Measurements from ENCODE around the gene ANKRD29.

ANKRD29 gene

DNA sequence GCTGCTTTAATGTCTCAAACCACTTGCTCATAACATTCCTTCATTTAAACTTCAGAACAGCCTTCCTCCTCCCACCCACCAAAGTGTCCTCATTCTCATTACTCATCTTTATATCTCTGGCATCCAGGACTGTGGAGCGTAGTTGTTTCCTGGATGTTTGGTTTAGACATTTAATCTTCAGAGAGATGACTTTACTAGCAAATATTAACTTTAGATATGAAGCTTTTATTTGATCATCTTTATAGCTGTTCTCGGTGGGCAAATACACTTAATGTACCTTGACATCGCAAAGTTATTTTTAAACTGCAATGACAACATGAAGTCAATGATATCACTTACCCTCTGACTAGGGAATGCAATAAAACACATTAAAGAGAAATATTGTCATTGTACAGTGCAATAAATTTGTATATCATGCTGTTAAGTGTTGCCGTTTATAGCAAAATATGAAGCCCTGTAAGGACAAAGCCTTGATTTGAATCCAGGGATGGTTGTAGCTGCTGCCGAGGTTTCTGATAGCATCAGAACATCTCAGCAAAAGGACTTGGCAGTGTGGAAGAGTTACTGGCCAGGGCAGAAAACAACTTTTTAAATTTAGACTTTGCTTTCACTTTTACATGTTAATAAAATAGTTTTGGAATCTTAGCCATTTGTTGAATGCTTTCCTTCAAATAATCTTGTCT is 21.9 kb upstream of the ANKRD29 start:
- no peak for DNase-seq (ENCODE audit: low read depth in 3 of 3)

DNA sequence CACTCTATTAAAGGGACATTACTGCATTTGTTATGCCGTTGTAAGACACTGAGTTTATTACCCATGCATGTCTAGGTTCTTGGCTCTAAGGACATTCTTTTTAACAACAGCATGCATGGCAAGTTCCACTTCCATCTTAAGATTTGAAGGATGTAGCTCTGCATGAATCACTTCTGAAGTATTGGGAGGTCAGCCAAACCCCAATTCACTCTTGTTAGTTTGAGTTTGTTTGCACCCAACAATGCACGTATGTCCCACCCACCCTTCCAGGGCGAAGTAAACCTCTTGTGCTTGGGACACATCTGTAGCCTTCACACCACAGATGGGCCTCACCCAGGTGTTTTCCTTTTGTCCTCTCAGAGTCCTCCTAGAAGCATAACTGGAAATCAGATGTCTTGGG is 21.0 kb upstream of the ANKRD29 start:
- no peak for DNase-seq (ENCODE audit: low read depth in 3 of 3)

- no peak for DNase-seq (ENCODE audit: low read depth in 3 of 3)
Observed at GRCh38 chr18:23683155-23683554, 20.4 kb upstream of the ANKRD29 start.

DNA sequence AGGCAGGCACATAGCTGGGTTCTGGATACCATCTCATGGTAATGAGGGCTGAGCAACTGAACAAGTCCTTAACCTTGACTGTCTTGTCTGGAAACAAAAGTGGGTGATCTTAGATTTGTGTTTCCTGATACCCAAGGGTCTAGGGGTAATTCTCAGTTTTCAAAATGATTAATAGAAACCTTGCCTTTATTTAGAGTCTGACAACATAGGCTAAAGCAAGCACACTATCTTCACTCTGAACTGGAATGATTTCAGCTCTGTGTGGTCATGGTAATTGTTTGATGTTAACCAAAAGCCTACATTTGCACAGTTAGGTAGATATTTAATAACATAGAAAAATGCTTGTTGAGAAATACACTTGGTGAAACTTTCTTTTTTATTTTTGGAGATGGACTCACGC is 19.8 kb upstream of the ANKRD29 start:
- no peak for DNase-seq (ENCODE audit: low read depth in 3 of 3)

- DNase-seq (ENCODE audit: low read depth in 3 of 3), result no peak
Observed at GRCh38 chr18:23682045-23682444, 19.3 kb upstream of the ANKRD29 start.

GRCh38 chr18:23675896-23676295 is 13.2 kb upstream of the ANKRD29 start:
- DNase-seq (ENCODE audit: low read depth in 3 of 3), result no peak

- no peak for DNase-seq (ENCODE audit: low read depth in 3 of 3)
Observed at GRCh38 chr18:23675236-23675635, 12.5 kb upstream of the ANKRD29 start.

- DNase-seq (ENCODE audit: low read depth in 3 of 3), result no peak
Observed at GRCh38 chr18:23673725-23674124, 11.0 kb upstream of the ANKRD29 start.

- no peak for DNase-seq (ENCODE audit: low read depth in 3 of 3)
Observed at GRCh38 chr18:23671564-23671963, 8.9 kb upstream of the ANKRD29 start.

DNA sequence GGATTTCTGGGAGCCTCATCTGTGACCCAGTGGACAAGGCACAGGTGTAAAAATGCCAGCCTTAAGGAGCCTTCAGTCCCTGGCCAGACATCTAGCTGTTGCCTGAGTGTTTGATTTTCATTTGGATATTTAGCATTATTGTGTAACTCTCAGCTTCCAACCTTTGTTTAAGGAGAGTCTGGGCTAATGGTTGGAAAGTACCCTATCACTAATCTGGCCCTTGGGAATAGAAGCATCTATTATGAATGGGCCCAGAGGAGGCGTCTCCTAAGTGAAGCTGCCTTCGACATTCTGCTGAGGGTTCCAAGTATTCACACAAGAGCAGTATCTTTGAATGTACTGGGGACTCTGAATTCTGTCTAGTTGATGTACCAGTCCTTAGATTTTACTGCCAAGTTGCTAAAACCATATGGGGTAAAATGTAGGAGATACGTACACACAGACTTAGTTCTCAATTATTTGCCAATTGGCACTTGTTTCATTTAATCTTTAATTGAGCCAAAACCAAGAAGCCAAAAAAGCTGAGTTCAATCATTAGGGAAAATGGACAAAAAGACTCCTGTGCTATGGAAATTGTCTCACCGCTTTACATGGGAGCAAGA is 7.2 kb upstream of the ANKRD29 start:
- no peak for DNase-seq (ENCODE audit: low read depth in 3 of 3)

DNA sequence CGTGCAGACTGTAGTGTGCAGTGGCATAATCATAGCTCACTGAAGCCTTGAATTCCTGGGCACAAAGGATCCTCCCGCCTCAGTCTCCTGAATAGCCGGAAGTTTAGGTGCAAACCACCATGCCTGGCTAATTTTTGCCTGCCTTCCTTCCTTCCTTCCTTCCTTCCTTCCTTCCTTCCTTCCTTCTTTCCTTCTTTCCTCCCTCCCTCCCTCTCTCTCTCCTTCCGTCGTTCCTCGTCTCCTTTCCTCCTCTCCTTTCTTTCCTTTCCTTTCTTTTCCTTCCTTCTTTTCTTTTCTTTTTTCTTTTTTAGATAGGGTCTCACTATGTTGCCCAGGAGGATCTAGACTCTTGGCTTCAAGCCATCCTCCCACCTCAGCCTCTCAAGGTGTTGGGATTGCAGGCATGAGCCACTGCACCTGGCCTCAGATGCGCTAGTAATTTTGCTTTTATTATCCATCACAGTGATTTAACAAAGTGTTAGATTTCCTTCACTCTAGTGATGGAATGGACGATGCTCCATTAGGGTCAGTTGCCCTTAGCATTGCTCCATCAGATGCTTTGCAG is 6.6 kb upstream of the ANKRD29 start:
- no peak for DNase-seq (ENCODE audit: low read depth in 3 of 3)

- no peak for DNase-seq (ENCODE audit: low read depth in 3 of 3)
Observed at GRCh38 chr18:23668731-23669130, 6.0 kb upstream of the ANKRD29 start.

DNA sequence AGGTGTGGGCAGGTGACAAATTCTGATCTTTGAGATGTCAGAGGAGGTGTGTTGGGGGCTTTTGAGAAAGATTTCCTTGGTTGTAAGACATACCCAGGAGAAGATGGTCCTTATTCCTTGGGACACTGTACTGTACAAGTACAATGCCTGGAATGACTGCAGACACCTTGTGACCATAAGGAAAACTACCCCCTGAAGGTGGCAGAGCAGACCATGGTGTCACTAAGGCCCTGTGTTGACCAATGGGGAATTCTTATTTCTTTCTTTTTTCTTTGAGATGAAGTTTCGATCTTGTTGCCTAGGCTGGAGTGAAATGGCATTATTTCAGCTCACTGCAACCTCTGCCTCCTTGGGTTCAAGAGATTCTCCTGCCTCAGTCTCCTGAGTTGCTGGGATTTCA is 4.4 kb upstream of the ANKRD29 start:
- DNase-seq (ENCODE audit: low read depth in 3 of 3), result no peak

DNA sequence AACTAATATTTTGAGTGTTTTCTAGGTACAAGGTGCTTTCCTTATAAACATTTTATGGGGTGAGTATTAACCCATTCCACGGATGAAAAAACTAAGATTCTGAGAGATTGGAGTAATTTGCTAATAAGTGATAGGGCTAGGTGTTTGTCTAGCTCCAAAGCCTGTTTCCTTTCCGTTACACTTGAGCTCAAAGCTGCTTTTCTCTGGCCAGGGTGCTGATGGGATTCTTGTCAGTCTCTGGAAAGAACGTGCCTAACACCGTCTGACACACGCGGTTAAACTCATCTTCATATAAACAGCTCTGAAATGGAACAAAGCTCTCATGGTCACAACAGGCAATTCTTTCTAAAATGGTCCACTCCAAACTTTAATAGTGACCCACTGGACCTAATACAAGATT is 2.0 kb upstream of the ANKRD29 start:
- DNase-seq (ENCODE audit: low read depth in 3 of 3), result no peak

GRCh38 chr18:23661735-23662308 is 889 bp downstream of the ANKRD29 start:
- no peak for DNase-seq (ENCODE audit: low read depth in 3 of 3)

DNA sequence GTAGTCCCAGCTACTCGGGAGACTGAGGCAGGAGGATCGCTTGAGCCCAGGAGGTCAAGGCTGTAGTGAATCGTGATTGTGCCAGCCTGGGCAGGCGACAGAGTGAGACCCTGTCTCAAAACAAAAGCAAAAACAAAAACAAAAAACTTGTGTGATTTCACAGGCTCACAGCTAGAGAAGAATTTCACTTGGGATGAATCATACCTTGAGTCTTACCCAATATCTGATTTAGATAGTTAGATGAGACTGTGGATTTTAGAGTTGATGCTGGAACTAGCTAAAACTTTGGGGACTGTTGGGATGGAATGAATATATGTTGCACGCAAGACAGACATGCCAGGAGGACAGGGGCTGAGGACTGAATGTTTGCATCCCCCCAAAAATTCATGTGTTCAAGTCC is 4.4 kb downstream of the ANKRD29 start:
- no peak for DNase-seq (ENCODE audit: low read depth in 3 of 3)

GRCh38 chr18:23652232-23652631 is 10.5 kb downstream of the ANKRD29 start:
- no peak for DNase-seq (ENCODE audit: low read depth in 3 of 3)

DNA sequence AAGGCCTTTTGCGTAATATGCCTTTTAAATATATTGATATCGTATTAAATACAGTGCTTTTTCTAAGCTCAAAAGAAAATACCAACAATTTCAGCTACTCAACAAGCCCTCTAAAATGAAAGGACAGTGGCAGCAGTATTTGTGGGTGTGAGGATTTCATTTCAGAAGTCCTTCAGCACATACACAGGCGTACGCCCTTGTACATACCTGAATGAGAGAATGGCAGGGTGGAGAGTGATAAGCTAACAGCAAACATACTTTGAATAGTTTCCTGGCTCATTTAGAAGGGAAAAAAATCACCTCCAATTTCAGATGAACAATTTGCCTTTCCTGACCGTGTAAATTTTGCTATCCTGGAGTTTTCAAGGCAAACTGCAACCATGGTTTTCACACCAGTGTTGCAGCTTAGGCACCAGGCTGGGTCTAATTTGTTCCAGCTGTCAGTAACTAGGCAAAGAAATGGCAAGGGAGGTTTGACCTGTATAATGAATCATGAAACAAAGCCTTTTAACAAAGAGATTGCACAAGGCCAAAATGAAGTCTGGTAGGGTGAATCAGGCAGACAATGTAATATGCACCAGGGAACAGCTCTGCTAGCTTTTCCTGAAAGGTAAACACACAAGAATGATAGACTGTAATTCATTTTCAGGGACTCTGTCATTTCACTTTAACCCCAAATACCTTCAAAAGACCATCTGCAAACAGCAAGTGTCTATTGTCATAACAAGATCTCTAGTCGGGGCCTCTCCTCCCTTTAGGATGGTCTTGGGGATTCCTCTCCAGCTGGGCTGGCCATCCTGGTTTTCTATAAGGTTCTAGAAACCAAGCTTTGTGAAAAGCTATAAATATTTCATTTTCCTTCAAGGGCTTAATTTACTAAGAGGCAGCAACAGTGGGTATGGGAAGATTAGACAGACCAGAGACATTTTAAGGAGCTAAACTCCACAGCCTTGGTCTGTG is 11.5 kb downstream of the ANKRD29 start:
- no peak for DNase-seq (ENCODE audit: low read depth in 3 of 3)

DNA sequence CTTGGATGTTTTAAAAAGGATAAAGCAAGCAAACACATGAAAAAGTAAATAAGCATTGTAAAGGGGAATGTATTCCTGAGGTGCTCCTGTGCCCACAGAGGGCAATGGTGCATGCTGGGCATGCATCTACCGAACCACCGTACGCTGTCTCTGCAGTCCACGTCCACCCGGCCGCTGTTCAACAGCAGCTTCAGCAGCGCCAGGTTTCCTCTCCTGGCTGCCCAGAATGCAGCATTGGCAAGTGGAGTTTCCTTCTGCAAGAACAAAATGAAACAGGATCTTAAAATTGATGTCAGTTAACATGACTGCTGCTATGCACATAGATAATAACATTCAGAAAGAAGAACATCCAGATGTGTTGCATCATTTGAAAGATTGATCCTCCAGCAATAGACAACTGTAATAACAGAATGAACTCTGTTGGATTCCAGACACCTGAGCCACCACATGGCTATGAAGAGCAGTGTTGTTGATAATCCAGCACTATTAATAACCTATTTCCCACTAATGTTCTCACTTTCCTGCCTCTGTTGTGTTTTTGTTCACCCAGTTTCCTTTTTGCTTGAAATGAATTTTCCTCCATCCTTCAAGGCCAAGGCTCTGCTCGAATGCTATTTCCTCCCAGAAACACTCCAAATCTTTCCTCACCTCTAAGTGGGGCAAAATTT is 13.6 kb downstream of the ANKRD29 start:
- DNase-seq (ENCODE audit: low read depth in 3 of 3), result no peak

DNA sequence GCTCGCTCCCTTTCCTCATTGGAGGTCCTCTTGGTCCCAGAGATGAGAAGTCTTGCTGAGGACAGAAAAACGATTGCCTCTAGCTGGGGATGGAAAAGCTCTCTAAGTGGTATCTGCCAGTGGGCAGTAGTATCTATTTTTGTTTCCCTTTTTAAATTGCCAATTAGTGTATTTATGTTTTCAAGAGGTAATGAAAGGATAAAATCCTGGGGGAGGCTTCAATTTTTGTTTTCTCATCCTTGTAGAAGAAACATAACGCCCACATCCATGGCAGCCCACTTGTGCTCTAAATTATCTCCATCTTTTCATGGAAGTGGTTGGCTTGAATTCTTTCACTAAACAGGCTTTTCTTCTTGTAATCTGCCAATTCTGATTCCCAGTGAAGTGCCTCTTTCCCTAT is 14.3 kb downstream of the ANKRD29 start:
- DNase-seq (ENCODE audit: low read depth in 3 of 3), result no peak

- no peak for DNase-seq (ENCODE audit: low read depth in 3 of 3)
Observed at GRCh38 chr18:23646282-23646681, 16.4 kb downstream of the ANKRD29 start.

Data from stimulated activated CD4-positive, alpha-beta T cell treated with anti-CD3 and anti-CD28 coated beads, TNF-alpha, amount 100 ng/mL, for 4 hours (primary cell).